Activated T-cell treated with anti-CD3 and anti-CD28 coated beads for 4 hours (primary cell): ENCODE data around the gene CNNM1.

Source experiments
- DNase-seq: peaks from one replicate; pipeline ENCODE4 v3.0.0-alpha.2; 2020

Gene CNNM1

DNA sequence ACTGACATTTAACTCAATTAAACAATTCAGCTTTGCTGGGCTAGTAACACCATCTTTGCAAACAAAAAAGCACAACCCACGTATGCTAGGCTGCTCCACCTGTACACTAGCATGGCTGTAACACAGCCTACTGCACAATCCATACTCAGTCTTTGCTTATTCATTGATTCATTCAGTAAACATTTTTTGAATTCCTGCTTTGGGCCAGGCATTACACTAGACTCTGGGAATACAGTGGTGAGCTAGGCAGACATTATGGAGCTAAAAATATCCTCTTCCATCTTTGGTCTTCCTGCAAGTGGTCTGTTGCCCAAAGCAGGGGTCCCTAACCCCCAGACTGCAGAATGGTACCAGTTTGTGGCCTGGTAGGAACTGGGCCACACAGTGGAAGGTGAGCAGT is 9.9 kb downstream of the CNNM1 start:
- no peak for DNase-seq

DNA sequence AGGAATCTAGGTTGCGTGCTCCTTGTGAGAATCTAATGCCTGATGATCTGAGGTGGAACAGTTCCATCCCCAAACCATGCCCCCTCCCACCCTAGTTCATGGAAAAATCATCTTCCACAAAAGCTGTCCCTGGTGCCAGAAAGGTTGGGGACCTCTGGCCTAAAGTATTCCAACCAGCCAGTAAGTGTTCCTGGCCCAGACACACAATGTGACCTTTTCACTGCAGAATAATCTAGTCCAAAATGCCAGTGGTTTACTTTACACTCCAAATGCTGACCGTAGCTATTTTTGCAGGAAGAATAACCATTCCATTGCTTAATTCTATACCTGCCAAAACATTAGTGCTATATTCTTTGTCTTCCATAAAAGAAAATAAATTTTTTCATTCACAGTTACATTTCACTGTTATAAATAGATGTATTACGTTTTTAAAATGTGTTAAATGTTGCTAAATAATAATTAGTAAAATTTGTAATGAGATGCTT is 10.4 kb downstream of the CNNM1 start:
- DNase-seq, result no peak

DNA sequence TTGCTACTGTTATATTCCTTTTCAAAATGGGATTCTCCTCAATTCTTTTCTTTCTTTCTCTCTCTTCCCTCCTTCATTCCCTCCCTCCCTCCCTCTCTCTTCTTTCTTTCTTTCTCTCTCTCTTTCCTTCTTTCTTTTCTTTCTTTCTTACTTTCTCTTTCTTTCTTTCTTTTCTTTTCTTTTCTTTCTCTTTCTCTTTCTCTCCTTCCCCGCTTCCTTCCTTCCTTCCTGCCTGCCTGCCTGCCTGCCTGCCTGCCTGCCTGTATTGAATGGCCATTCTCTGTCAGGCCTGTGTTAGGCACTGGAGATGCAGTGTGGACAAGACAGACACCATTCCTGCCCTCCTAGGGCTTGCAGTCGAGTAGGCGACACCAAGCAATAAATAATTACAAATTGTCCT is 11.5 kb downstream of the CNNM1 start:
- DNase-seq, result no peak

DNA sequence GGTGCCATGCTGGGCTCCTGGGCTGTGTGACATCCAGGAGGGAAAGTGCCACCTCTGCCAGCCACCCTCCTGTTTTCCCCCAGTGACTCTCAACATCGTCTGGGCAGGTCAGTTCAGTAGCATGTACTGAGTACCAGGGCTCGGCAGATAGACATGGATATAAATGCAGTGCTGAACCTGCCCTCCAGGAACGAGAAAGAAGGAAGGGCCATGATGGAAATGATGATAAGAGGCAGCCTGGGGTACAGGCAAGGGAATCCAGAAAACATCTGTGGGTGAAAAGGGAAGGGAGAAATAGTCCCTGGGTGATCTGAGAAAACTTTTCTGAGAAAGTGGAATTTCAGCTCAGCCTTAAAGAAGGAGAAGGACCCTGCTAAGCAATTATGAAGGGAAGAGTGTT is 12.1 kb downstream of the CNNM1 start:
- no peak for DNase-seq

DNA sequence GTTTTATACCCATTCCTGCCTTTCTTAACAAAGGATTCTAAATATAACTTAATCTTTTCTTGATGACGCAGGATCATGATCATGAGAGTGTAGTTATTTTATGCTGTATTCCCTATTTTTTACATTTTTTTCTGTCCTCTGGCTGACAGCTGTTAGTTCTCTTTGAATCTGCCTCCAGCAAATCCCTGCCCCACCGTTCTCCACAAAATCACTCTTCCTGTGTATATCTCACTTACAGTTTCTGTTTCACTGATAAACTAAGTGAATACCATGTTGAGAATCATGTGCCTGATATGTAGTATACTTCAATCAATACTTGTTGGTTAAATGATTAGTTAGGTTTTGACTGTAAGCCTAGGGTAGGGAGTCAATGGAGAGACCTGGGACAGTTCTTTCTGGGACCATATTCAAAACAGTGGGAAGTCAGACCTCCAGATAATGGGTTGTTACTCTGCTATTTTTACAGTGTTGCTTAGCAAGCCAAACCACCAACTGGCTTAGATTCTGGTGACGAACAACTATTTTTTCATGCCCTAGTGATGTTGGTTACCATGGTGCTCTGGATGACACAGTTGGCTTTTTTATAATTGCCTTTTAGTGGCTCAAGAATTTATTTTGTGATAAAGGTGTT is 12.8 kb downstream of the CNNM1 start:
- DNase-seq, result no peak

DNA sequence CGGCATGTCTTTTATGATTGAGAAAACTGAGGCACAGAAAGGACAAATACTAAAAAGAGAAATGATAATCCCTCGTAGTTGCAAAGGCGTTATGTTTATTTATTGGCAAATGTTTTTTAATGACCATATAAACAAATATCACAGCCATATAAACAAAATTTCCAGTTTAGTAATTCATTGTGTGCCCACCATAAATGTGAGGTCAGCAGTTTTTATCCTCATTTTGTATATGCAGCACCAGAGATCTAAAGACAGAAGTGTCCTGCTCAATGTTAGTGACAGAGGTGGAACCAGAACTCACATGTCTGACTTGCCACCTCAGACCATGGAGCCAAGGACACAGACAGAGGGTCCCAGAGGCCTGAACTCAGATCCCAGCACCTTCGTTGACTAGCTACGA is 14.1 kb downstream of the CNNM1 start:
- DNase-seq, result no peak

DNA sequence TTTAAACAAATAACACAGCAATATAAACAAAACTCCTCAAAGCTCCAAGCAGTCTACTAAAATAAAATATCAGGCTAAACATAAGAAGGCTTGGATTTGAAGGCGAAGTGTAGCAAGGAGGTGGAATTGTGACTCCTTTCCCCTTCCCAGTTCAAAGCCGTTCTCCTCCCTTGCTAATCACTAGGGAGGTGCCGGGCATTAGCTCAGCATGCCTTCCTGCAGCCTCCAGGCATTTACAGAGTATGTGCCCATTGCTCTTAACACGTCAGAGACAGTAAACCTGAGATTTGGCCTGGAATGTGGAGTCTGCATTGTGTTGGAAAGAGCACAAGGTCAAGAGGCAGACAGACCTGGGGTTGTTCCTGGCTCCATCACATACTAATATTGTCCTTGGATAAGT is 15.6 kb downstream of the CNNM1 start:
- DNase-seq, result no peak

DNA sequence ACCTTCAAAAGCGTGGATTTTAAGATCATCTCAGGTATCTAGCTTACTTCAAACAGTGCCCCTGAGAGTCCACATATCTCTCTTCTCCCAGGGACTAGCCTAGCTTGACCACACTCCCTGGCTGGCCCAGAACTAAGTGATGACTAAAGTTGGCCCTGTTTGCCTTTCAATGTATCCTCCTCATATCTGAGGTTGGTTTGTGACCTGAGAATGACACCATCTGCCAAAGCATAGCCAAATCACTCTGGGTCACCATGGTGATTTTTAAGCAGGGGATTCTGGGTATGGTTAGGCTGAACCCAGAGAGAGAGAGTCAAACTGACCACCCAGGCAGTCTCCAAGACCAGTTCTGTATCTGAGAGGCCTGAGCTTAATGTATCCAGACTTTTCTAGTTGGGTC is 16.2 kb downstream of the CNNM1 start:
- no peak for DNase-seq

DNA sequence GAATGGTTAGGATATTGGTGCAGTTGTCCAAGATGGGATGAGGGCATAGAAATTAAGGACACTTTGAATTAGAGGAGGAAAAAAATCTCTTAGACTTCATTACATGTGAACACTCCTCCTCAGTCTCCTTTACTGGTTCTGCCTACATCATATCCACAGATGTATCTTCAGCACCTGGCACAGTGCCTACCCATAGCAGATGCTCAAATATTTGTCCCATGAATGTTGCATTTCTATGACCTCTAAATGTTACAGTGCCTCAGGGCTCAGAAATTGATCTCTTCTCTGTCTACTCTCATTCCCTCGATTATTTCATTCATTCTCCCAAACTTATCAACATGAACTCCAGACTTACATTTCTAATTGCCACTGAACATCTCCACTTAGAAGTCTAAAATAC is 17.1 kb downstream of the CNNM1 start:
- no peak for DNase-seq

DNA sequence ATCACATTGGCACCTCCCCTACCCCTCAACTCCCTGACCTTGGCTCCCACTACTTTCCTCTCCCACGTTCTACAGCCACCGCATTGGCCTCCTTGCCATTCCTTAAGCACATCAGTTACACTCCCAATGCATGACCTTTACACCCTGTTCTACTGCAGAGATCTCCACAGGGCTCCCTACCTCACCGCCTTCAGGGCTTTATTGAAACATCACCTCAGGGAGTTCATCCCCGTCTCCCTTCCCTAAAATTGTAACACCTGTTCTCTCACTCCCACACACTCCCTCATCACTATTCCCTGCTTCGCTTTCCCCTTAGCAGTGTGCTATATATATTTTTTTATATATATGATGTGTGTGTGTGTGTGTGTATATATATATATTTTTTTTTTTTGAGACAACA is 18.5 kb downstream of the CNNM1 start:
- DNase-seq, result no peak

DNA sequence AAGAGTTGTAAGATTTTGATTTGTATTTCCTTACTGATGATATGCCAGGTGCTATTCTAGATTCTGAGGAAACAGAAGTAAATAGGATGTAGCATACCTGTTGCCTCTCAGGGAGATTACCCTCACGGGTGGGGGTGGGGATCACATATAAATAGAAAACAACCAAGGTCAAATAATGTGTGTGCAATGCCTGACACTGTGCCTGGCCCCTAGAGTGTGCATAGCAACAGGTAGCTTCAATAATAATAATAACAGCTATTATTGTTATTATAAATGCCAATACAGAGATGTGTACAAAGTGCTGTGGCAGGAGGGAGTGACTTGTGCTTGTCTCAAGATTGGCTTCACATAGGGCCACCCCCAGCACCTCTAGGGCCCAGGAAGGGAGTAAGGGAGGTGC is 24.0 kb downstream of the CNNM1 start:
- DNase-seq, result no peak

DNA sequence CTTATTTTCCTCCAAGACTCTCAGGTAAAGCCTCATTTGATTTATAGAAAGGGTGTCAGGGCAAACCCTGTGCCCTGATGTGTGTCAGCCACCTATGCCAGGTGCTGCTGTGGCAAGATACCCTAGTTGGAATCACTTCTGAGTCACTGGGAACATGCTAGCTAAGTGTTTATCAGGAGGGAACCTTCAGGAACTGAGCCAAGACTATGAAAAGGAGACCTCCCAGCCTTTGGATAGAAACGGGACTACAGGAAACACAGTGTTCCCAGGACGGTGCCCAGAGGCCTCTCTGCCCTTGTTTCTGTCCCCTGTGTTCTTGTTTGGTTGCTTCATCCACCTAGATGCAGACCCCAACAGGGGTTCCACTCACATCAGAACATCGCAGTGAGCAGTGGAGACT is 28.5 kb downstream of the CNNM1 start:
- DNase-seq, result no peak

DNA sequence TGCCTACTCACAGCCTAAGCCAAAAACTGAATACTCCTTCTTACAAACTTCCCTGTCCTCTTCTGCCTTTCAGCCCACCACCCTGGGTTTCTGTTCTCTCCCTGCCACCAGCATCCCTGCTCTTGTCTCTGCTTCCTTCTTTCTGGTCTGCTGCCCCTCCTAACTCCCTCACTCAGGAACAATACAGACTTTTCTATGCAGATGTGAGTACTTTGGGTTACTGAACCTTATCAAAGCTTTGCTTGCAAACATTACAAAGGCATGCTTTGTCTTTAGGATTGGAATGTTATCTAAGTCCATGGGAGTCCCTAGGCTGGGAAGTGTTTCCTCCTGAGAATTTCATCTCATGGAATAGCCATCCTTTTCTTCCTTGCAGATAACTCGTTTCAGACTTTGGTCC is 28.9 kb downstream of the CNNM1 start:
- DNase-seq, result no peak

DNA sequence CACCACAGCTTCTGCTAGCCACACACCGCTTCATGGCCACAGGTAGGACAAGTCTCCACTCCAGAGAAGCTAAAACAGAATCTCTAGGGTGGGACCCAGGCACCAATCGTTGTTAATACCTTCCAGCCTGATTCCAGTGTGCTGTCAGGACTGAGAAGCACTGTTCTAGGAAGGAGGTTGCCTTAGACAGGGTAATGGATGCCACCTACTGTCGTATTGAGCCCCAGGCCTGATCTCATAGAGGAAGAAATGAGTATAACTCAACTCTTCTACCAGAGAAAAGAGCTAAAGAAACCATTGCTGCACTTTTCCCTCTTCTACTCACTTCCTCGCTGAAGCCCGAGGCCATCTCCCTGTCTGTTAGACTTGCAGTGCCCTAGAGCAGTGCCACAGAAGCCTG is 31.8 kb downstream of the CNNM1 start:
- DNase-seq, result no peak

DNA sequence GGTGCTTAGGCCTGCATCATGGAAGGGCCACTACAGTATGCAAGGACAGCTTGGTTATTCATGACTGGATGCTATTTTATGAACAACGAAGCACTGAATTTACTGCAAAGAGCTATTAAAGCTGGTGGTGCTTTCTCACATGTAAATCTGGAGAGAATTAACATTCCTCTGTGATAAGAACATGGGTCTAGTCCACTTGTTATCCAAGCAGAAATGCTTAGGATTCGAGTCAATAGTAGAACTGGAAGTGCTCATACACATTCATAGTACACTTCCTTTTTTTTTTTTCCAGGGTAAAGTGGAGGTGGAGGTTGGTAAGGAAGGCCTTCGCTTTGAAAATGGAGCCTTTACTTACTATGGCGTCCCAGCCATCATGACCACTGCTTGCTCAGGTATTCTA is 35.0 kb downstream of the CNNM1 start:
- DNase-seq, result no peak

DNA sequence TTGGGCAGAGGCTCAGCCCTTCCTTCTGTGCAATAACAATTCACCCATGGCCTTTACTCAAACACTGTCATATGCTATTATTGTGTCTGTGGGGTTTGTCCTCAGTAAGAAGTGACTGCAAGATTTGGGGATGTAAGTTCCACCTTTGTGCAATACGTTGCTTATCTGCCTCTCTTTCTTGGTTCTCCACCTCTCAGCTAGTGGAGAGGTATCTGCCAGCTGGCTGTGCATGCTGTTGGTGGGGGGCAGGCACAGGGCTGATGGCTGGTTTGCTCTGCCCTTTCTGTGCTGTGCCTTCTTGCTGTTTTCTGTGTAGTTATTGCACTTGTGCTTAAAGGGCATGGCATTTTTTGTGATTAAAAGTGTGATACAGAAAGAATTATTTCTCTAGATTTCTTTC is 36.2 kb downstream of the CNNM1 start:
- no peak for DNase-seq

DNA sequence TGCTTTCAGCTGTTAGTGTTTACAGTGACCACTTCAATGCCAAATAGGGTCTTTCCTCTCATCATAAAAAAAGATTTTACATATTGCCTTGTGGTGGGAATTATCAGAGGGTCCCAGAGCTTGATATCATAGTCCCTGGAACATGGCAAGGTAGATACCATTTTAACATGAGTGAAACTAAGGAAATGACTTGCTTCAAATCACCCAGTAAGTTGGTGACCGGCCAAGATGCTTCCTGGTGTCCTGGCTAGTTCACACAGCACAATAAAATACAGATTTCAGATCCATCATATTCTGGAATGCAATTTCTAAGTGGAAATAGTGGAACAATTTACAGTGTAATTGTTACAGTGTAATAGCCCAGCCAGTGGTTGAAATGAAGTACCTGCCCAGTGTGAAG is 36.6 kb downstream of the CNNM1 start:
- DNase-seq, result no peak

DNA sequence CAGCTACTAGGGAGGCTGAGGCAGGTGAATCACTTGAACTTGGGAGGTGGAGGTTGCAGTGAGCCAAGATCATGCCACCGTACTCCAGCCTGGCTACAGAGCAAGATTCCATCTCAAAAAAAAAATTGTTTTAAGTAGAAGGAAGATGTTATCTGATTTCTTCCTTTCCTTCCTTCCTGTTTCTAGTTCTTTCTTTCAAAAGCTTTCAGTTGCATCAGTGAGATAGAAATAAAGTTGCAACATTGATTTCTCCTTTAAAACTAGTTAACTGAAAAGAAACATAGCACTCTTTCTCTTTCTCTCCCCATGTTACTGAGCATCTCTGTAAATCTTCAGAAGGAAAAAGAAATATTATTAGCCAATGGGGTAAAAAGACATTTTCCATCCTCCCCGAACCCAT is 37.5 kb downstream of the CNNM1 start:
- DNase-seq, result no peak

DNA sequence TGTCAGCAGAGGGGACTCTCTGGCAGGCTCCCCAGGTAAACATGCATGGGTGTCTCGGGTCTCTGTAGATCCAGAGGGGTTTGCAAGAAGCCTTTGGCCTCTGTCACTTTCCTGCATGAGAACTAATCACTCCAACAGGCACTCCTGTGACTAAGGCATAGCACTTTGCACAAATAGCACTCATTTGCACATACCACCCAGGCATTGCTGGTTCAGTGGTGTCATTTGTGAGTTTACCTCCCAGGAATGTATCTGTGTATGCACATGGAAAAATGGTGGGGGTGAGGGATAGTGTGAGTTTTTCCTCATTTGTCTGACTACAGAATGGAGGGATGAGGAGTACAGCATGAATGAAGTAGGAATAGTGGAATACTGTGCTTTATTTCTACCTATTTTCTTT is 39.5 kb downstream of the CNNM1 start:
- DNase-seq, result no peak

DNA sequence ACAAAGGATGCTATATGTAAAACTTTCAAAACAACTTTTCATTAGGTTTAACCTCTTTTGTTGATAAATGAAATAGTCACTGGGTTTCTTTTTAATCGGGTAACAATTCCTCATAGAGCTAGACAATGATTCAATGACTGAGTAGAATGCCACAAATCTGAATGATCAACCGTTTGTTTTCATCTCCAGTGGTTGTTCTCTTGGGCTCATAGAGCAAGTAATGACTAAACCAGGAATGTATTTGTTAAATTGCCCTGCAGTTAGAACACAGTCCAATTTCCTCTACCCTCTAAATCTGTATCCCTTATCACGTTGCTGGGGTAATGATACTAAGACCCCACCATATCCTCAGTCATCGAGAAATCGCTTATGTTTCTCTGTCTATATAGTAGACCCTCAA is 40.0 kb downstream of the CNNM1 start:
- DNase-seq, result no peak

DNA sequence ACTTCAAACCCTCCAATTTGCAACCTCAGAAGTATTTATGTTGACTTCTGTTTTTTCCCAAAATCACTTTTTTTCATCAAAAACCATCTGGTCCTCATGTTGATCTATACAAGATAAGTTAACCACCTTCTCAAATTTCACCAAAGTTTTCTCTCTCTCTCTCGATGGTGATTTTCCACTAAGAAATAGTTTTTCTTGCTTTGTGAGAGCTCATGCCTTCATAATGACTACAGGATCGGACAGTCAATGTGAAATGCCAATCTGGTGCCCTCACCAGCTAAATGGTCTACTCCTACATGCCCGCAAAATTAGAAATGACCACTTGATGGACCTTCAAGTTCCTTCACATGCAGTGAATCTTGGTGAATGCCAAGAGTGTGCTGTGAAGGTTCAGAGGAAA is 40.4 kb downstream of the CNNM1 start:
- DNase-seq, result no peak

DNA sequence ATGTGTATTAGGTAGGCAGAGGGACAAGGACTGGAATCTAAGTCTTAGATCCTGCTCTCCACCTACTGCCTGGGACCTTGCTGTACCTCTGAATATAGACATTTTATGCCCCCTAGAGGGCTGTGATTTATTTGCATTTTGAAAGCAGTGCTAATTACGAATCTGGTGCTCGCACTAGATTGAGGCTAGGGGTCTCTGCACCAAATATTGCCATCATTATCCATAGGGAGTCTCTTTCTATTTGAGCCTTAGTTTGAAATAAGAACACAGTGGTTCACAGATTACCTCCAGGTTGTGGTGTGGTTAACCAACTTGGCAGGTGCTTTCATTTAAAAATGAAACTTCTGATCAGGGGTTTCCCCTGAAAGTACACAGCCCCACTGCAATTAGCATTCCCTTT is 41.8 kb downstream of the CNNM1 start:
- no peak for DNase-seq

DNA sequence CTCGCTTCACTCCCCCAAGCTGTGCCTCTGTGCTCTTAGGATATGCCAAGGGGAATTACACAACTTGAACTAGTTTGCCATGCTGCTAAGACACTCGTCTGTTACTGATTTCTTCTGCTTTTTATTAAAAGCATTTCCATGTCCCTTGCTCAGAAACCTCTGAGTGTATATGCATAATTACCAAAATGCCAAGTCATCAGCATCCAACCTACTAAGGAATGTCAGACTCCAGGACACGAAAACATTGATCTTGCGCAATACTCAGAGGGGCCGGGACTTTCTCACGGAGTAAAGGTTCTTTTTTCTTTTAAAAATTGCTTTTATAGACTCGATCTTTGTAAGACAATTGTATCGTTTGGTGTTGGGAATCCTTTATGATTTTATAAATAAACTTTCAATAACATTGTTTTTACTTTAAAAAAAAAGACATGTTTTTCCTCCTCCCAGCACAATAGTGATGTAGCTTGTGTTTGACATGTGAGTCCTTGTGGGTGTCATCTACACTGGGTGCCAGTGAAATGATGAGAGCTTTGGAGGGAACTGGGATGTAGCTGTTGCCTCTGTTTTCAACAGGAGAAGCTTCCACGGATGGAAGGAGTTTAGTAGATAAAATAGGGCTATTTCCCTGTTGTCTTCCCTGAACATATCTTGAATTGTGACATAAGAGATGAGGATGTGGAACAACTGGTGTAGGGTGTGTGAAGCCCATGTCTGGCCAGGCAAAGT is 43.6 kb downstream of the CNNM1 start:
- DNase-seq, result no peak

DNA sequence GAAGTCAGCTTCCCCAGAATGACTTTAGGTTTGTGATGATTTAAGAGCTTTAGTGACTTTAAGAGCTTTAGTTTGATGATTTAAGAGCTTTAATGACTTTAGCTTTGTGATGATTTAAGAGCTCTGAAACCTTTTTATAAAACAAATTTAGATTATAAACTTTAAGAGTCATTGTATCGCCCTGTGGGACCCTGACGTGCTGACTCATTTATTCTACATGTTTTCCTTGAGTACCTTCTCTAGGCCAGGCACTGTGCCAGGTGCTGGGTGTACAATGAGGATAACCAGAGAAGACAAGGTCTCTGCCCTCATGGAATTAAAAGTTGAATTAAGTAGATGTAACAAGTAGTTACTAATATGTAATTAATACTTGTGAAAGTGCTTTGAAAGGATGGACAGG is 45.4 kb downstream of the CNNM1 start:
- no peak for DNase-seq

DNA sequence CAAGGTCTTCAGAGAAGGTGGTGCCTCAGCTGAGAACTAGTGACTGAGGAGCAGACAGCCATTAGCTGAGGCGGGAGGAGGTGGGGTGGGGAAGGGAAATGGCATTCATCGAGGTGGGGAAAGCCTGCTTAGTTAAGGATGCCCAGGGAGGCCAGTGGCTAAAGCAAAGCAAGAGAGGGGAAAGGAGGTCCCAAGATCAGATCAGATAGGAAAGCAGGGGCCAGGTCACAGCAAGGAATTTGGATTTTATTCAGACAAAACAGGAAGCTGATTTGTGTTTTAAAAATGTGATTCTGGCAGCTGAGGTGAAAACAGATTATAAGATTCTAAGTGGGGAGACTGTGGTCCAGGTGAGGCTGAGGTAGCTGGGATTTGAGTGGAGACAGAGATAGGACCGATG is 45.8 kb downstream of the CNNM1 start:
- no peak for DNase-seq
